Measurements from ENCODE around the gene ZNF787. TPM values are rescaled to one million over a fixed set of nuclear protein-coding genes. Genes with fewer than 3 reads are reported as not detected.

The ZNF787 gene
- total RNA-seq, 1 experiment from 2014 or later: 68.6 TPM

DNA sequence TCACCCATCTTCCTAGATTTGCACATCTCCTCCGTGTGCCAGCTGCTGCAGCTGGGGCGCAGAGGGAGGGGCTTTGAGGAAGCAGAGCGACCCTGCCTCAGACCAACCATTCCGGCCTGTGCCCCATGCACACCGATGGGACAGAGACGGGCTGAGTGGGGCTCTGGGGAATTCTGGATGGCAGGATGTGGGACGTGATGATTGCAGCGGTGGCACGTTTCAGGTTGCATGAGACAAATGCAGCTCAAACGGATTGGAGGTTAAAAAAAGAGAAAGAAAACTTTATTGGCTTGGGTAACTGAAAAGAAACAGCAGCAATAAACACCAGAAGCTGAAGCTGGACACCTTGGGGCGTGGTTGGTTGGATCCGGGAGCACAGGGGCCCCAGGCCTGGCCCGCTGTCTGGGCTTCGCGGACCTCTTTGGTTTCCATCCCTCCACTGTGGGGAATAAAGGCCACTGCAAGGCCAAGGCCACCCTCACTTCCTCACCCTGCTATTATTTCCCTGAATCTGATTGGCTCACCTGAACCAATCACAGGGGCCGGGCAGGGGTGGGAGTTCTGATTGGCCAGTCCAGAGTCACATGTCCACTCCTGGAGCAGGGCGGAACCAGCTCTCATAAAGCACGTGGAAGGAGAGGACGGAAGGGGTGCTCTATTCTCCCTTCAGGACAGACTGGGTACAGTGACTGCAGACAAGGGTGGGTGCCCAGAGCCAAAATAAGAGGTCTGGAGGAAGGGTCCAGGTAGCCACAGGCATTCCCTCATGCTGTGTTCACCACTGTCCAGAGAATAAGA lies 6.1 kb upstream of the ZNF787 start:
- ChIA-PET POLR2A (no interaction called here), CTCF (no interaction called here)
- Mint-ChIP-seq H3K36me3 (ENCODE audit: insufficient read depth, unreplicated experiment) (no peaks in the 10 kb centered on the region), H3K9me3 (ENCODE audit: unreplicated experiment) (no peaks in the 10 kb centered on the region), H3K4me1 (ENCODE audit: insufficient read depth, unreplicated experiment) (no peaks in the 10 kb centered on the region), H3K27ac (ENCODE audit: low read depth, unreplicated experiment) (no peak overlapping the region), H3K27me3 (ENCODE audit: insufficient read depth, unreplicated experiment) (no peaks in the 10 kb centered on the region), H3K4me3 (ENCODE audit: unreplicated experiment) (no peak overlapping the region)
- DNase-seq (ENCODE audit: unreplicated experiment): no peak
- intact Hi-C loops (cut with micrococcal nuclease): no loop called here
- TF ChIP-seq, protein P1, sequence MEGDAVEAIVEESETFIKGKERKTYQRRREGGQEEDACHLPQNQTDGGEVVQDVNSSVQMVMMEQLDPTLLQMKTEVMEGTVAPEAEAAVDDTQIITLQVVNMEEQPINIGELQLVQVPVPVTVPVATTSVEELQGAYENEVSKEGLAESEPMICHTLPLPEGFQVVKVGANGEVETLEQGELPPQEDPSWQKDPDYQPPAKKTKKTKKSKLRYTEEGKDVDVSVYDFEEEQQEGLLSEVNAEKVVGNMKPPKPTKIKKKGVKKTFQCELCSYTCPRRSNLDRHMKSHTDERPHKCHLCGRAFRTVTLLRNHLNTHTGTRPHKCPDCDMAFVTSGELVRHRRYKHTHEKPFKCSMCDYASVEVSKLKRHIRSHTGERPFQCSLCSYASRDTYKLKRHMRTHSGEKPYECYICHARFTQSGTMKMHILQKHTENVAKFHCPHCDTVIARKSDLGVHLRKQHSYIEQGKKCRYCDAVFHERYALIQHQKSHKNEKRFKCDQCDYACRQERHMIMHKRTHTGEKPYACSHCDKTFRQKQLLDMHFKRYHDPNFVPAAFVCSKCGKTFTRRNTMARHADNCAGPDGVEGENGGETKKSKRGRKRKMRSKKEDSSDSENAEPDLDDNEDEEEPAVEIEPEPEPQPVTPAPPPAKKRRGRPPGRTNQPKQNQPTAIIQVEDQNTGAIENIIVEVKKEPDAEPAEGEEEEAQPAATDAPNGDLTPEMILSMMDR (IDR thresholded peaks at IDR 0.05; ENCODE audit: unreplicated experiment): no peak
- BruUV-seq (replicated peaks): no TSS peak

DNA sequence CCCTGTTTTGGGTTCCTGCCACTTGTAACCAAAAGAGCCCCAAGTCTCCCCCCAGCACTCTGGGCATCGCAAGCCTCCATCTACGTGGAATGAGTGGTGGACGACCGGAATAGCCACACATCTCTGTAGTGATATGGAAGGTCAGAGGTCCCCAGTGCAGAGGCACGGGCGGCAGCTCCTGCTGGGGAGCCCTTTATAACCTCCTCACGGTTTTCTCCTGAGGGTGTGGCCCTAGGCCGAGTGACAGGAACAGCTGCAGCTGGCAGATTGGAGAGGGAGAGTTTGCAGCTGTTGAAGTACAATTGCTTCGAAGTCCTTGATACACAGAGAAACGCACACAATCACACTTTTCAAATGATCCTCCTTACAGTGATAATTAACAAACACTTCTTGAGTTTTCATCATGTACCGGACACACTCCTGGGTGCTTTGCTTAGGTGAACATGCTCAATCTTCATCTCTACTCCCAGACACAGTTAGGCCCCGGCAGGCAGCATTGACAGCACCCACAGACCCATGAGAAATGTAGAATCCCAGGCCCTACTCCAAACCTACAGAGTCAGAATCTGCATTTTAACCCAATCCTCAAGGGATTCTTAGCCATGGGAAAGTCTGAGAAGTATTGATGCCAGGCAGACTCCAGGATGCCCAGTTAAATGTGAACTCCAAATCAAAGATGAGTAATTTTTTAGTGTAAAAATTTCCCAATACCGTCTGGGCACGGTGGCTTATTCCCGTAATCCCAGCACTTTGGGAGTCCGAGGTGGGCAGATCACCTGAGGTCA lies 4.9 kb upstream of the ZNF787 start:
- no peaks in the 10 kb centered on the region for H3K27me3 Mint-ChIP-seq (ENCODE audit: insufficient read depth, unreplicated experiment)
- TF ChIP-seq, protein P1 (IDR thresholded peaks at IDR 0.05; ENCODE audit: unreplicated experiment): no peak
- no peaks in the 10 kb centered on the region for H3K36me3 Mint-ChIP-seq (ENCODE audit: insufficient read depth, unreplicated experiment)
- no peak for DNase-seq (ENCODE audit: unreplicated experiment)
- BruUV-seq (replicated peaks): no TSS peak
- H3K9me3 Mint-ChIP-seq (ENCODE audit: unreplicated experiment): no peaks in the 10 kb centered on the region
- H3K4me3 Mint-ChIP-seq (ENCODE audit: unreplicated experiment): no peak overlapping the region
- ChIA-PET POLR2A (interaction anchor here (0.6 kb wide), 1 partner anchor 13 kb away, joined by 4 read pairs; no protein-coding TSS in a partner anchor), CTCF (interaction anchor here (1.6 kb wide), 1 partner anchor 30 kb away, joined by 3 read pairs; no protein-coding TSS in a partner anchor)
- intact Hi-C loops (cut with micrococcal nuclease): no loop called here
- no peaks in the 10 kb centered on the region for H3K4me1 Mint-ChIP-seq (ENCODE audit: insufficient read depth, unreplicated experiment)
- no peak overlapping the region for H3K27ac Mint-ChIP-seq (ENCODE audit: low read depth, unreplicated experiment)

DNA sequence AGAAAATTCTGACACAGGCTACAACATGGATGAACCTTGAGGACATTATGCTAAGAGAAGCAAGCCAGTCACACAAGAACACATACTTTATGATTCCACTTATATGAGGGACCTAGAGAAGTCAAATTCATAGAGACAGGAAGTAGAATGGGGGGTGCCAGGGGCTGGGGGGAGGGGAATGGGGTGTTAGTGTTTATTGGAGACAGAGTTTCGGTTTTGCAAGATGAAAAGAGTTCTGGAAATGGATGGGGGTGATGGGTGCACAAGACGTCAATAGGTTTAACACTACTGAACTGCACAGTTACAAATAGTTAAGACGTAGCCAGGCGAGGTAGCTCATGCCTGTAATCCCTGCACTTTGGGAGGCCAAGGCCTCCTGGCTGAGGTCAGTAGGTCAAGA lies 3.5 kb upstream of the ZNF787 start:
- H3K27me3 Mint-ChIP-seq (ENCODE audit: insufficient read depth, unreplicated experiment): no peaks in the 10 kb centered on the region
- intact Hi-C loops (cut with micrococcal nuclease): no loop called here
- no TSS peak for BruUV-seq (replicated peaks)

More for the DNA sequence above, 3.5 kb upstream of the ZNF787 start:
- POLR2A ChIA-PET: no interaction called here
- peaks cover 7% of the 10 kb centered on the region for H3K36me3 Mint-ChIP-seq (ENCODE audit: insufficient read depth, unreplicated experiment)
- peaks cover 6% of the 10 kb centered on the region for H3K4me1 Mint-ChIP-seq (ENCODE audit: insufficient read depth, unreplicated experiment)
- TF ChIP-seq, protein P1 (IDR thresholded peaks at IDR 0.05; ENCODE audit: unreplicated experiment): no peak
- H3K9me3 Mint-ChIP-seq (ENCODE audit: unreplicated experiment): no peaks in the 10 kb centered on the region
- no peak overlapping the region for H3K27ac Mint-ChIP-seq (ENCODE audit: low read depth, unreplicated experiment)
- CTCF ChIA-PET: interaction anchor here (0.6 to 1.6 kb wide), 3 partner anchors 31 to 209 kb away, joined by 3 read pairs; no protein-coding TSS in a partner anchor
- no peak overlapping the region for H3K4me3 Mint-ChIP-seq (ENCODE audit: unreplicated experiment)
- no peak for DNase-seq (ENCODE audit: unreplicated experiment)

Measured in MCF 10A (cell line).